ENCODE data around the gene CKM. TPM values are rescaled to one million over a fixed set of nuclear protein-coding genes. Genes with fewer than 3 reads are reported as not detected.

The CKM gene
- total and polyA plus RNA-seq, 10 of the 15 experiments (the other 5 are each of a cell fraction or from before 2014, with no cell fraction given), result 0.08 to 0.14 (median 0.13) TPM; not detected in 5

DNA sequence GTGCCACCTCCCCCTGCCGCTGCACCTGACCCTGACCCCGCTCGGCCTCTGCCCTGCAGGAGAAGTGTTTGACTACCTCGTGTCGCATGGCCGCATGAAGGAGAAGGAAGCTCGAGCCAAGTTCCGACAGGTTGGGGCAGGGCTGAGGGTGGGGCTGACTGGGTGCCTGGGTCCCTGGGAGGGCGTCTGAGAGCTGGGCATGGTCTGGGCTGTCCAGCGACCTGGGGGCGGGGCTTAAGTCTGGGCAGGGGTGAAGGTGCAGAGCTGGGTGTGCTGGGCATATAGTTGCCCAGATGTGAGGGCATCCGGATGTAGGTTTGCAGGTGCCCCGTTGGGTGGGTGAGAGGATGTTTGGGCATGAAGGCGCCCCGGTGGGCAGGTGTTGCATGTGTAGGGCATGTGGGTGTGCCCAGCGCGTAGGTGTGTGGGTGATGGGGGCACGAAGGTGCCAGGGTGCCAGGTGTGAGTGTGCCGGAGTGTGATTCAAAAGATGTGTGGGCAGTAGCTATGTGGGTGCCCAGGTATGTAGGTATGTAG, 57.8 kb downstream of the CKM start:
- Histone ChIP-seq H4K20me1 (ENCODE audit: control insufficient read depth, insufficient read depth) (no peaks in the 10 kb centered on the region), H3K79me2 (ENCODE audit: control insufficient read depth, insufficient read depth, low read length) (no peaks in the 10 kb centered on the region), H3K9ac (ENCODE audit: control insufficient read depth, insufficient read depth, low read length) (no peak overlapping the region), H3K27ac (ENCODE audit: control insufficient read depth, insufficient read depth) (no peak overlapping the region), H2AFZ (ENCODE audit: control insufficient read depth, low read depth, low read length) (no peak overlapping the region), H3K9me3 (replicated peaks; ENCODE audit: control insufficient read depth, insufficient read depth, low read length) (no peaks in the 10 kb centered on the region), H3K4me2 (ENCODE audit: control insufficient read depth, insufficient read depth) (no peak overlapping the region), H3K4me3 (no peak overlapping the region), H3K4me1 (ENCODE audit: control insufficient read depth, insufficient read depth, low read length) (no peaks in the 10 kb centered on the region), H3K27me3 (replicated peaks in 1 of 2; ENCODE audit: control insufficient read depth in 2 of 2, insufficient read depth in 2 of 2, low read length in 1 of 2) (no peaks in the 10 kb centered on the region), H3K36me3 (ENCODE audit: control insufficient read depth in 2 of 2, insufficient read depth in 2 of 2, low read length in 1 of 2) (no peaks in the 10 kb centered on the region)
- ChIA-PET SMC1A (ENCODE audit: uncharacterized antibody, unreplicated experiment) (no interaction called here), CTCF (no interaction called here), RAD21 (ENCODE audit: unreplicated experiment) (no interaction called here), POLR2A (no interaction called here)
- intact Hi-C loops (cut with micrococcal nuclease; ENCODE audit: unreplicated experiment) (no loop called here), in situ Hi-C loops (cut with MboI) (no loop called here)
- DNase-seq (ENCODE audit: low read depth, low spot score) (no peak), ATAC-seq (no peak), FAIRE-seq (no peak)
- TF ChIP-seq POLR2A (IDR thresholded peaks at IDR 0.05; ENCODE audit: low read depth, low read length) (peak; percentile 38; the same call in 1 of the 2 replicates), ZNF622 (IDR thresholded peaks at IDR 0.05) (no peak)
- 90% methylated on average over 17 of the region's 19 CpGs for WGBS (ENCODE audit: insufficient coverage, insufficient replicate concordance, low lambda C conversion rate, missing lambda C conversion rate)
- BruUV-seq (replicated peaks), result no TSS peak

- RAD21 ChIA-PET (ENCODE audit: unreplicated experiment), result no interaction called here
- H3K4me2 ChIP-seq (ENCODE audit: control insufficient read depth, insufficient read depth), result no peak overlapping the region
- WGBS (ENCODE audit: insufficient coverage, insufficient replicate concordance, low lambda C conversion rate, missing lambda C conversion rate), result 91% methylated on average over 9 of the region's 11 CpGs
- H3K36me3 ChIP-seq (ENCODE audit: control insufficient read depth in 2 of 2, insufficient read depth in 2 of 2, low read length in 1 of 2), result no peaks in the 10 kb centered on the region; a peak in 1 of 4 replicates
- no peaks in the 10 kb centered on the region for H3K27me3 ChIP-seq (replicated peaks in 1 of 2; ENCODE audit: control insufficient read depth in 2 of 2, insufficient read depth in 2 of 2, low read length in 1 of 2)
- POLR2A ChIA-PET, result no interaction called here
- H3K9me3 ChIP-seq (replicated peaks; ENCODE audit: control insufficient read depth, insufficient read depth, low read length), result no peaks in the 10 kb centered on the region
- TF ChIP-seq EP300 (IDR thresholded peaks at IDR 0.05; ENCODE audit: borderline replicate concordance in 1 of 2, control insufficient read depth in 1 of 2, low read depth in 2 of 2, low read length in 2 of 2) (no peak), NFXL1 (IDR thresholded peaks at IDR 0.05; ENCODE audit: borderline replicate concordance) (no peak), HDAC6 (IDR thresholded peaks at IDR 0.05; ENCODE audit: unreplicated experiment) (no peak), REST (IDR thresholded peaks at IDR 0.05; ENCODE audit: low read depth, low read length) (no peak), CBFB (IDR thresholded peaks at IDR 0.05; ENCODE audit: low read depth) (no peak), BHLHE40 (IDR thresholded peaks at IDR 0.05; ENCODE audit: borderline replicate concordance in 1 of 2, low read depth in 2 of 2, low read length in 1 of 2) (no peak), SMC3 (IDR thresholded peaks at IDR 0.05; ENCODE audit: borderline replicate concordance, low read length) (no peak)
- intact Hi-C loops (cut with micrococcal nuclease; ENCODE audit: unreplicated experiment) (no loop called here), in situ Hi-C loops (cut with MboI) (no loop called here)
- no peaks in the 10 kb centered on the region for H3K4me1 ChIP-seq (ENCODE audit: control insufficient read depth, insufficient read depth, low read length)
- BruUV-seq (replicated peaks), result no TSS peak
- no peak for FAIRE-seq
- SMC1A ChIA-PET (ENCODE audit: uncharacterized antibody, unreplicated experiment), result no interaction called here
- H3K9ac ChIP-seq (ENCODE audit: control insufficient read depth, insufficient read depth, low read length), result no peak overlapping the region
- no peaks in the 10 kb centered on the region for H3K79me2 ChIP-seq (ENCODE audit: control insufficient read depth, insufficient read depth, low read length)
- CTCF ChIA-PET, result no interaction called here
- H3K27ac ChIP-seq (ENCODE audit: control insufficient read depth, insufficient read depth), result no peak overlapping the region
- no peak overlapping the region for H3K4me3 ChIP-seq
- no peak for ATAC-seq
- H2AFZ ChIP-seq (ENCODE audit: control insufficient read depth, low read depth, low read length), result no peak overlapping the region
- H4K20me1 ChIP-seq (ENCODE audit: control insufficient read depth, insufficient read depth), result no peaks in the 10 kb centered on the region
- no peak for DNase-seq (ENCODE audit: low read depth, low spot score)
These were observed 59.7 kb downstream of the CKM start for GRCh38 chr19:45263013-45263412.
